Uterus (tissue), 2 donors: ENCODE results near the gene VSX1.

Experiments
- POLR2A ChIP-seq, 2 donors: fragments of 450-650 bp; IDR thresholded peaks; one replicate each; pipeline ENCODE4 v1.6.1; 2016; ENCODE audit warnings: antibody characterized with exemption in 2 of 2, mild to moderate bottlenecking in 1 of 2, moderate library complexity in 1 of 2
- TF ChIP-seq, protein P1 (sequence below), 4 experiments: fragments of 200-600 bp in 2 of 4; fragments of 450-650 bp in 2 of 4; sonication (generic) in 2 of 4; IDR thresholded peaks; one replicate each; pipeline ENCODE4 v1.5.1; 2016 to 2019; ENCODE audit warnings: antibody characterized with exemption in 4 of 4, mild to moderate bottlenecking in 2 of 4, moderate library complexity in 1 of 4

DNA sequence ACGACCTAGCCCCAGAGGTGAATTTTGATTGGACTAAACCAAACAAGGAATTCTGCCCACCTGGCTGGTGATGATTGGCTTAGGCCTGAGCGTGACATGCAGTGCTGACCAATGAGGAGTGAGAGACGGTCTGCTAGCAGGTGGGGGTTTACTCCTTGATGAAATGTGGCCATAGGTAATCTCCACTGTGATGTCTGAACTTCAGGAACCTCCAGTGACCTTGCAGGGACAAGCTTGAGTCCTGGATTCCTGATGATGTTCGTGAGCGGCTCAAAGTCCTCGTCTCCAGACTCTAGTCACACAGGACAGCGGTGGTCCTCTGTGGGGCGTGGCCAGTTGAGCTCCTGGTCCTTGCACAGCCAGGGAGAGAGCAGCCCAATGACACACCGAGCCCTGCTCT is 8.4 kb downstream of the VSX1 start:
- TF ChIP-seq POLR2A (IDR thresholded peaks at IDR 0.05), result no peak
- TF ChIP-seq, protein P1, sequence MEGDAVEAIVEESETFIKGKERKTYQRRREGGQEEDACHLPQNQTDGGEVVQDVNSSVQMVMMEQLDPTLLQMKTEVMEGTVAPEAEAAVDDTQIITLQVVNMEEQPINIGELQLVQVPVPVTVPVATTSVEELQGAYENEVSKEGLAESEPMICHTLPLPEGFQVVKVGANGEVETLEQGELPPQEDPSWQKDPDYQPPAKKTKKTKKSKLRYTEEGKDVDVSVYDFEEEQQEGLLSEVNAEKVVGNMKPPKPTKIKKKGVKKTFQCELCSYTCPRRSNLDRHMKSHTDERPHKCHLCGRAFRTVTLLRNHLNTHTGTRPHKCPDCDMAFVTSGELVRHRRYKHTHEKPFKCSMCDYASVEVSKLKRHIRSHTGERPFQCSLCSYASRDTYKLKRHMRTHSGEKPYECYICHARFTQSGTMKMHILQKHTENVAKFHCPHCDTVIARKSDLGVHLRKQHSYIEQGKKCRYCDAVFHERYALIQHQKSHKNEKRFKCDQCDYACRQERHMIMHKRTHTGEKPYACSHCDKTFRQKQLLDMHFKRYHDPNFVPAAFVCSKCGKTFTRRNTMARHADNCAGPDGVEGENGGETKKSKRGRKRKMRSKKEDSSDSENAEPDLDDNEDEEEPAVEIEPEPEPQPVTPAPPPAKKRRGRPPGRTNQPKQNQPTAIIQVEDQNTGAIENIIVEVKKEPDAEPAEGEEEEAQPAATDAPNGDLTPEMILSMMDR (IDR thresholded peaks at IDR 0.05), result no peak
